Measurements from ENCODE around the gene B3GNT2.
A peak's percentile ranks its signal among the peaks of the same experiment; 100 is the strongest.

Gene B3GNT2

GRCh38 chr2:62209427-62209991 lies 13.6 kb downstream of the B3GNT2 start:
- Histone ChIP-seq H2AFZ (ENCODE audit: low read length) (no peak overlapping the region), H4K20me1 (ENCODE audit: insufficient read depth, low read length, poor library complexity, severe bottlenecking) (peaks cover 100% of the 10 kb centered on the region), H3K4me1 (ENCODE audit: insufficient read depth, low read length, poor library complexity, severe bottlenecking) (peaks cover 98% of the 10 kb centered on the region), H3K9me3 (ENCODE audit: insufficient read depth, low read depth, low read length) (no peaks in the 10 kb centered on the region), H3K36me3 (ENCODE audit: insufficient read depth, low read length) (peaks cover 96% of the 10 kb centered on the region), H3K9me2 (replicated peaks; ENCODE audit: low read depth, low read length) (no peaks in the 10 kb centered on the region), H3F3A (ENCODE audit: low read depth) (no peaks in the 10 kb centered on the region), H3K9ac (ENCODE audit: low read depth, low read length, poor library complexity, severe bottlenecking) (peak overlapping the region; percentile 95), H3K4me2 (ENCODE audit: low read depth, low read length, poor library complexity, severe bottlenecking) (peak overlapping the region; percentile 88), H3K4me3 (ENCODE audit: low read length, poor library complexity, severe bottlenecking) (peak overlapping the region; percentile 86), H3K79me2 (ENCODE audit: insufficient read depth, low read length) (peaks cover 100% of the 10 kb centered on the region), H3K27me3 (ENCODE audit: insufficient read depth, low read length, poor library complexity, severe bottlenecking) (no peaks in the 10 kb centered on the region)
- TF ChIP-seq CTCF (conservative IDR thresholded peaks at IDR 0.05; ENCODE audit: low read length) (no peak), EZH2phosphoT487 (IDR thresholded peaks at IDR 0.05; ENCODE audit: borderline replicate concordance) (no peak)

- 0 out of 2 replicates have a peak, but pooled peaks cover 4% of the 10 kb centered on the region for H3F3A ChIP-seq (ENCODE audit: low read depth)
- no peaks in the 10 kb centered on the region for H3K27me3 ChIP-seq (ENCODE audit: insufficient read depth, low read length, poor library complexity, severe bottlenecking)
- peak overlapping the region; percentile 38 for H3K4me3 ChIP-seq (ENCODE audit: low read length, poor library complexity, severe bottlenecking)
- no peaks in the 10 kb centered on the region for H3K9me3 ChIP-seq (ENCODE audit: insufficient read depth, low read depth, low read length)
- peaks cover 100% of the 10 kb centered on the region for H3K79me2 ChIP-seq (ENCODE audit: insufficient read depth, low read length)
- peaks cover 100% of the 10 kb centered on the region for H4K20me1 ChIP-seq (ENCODE audit: insufficient read depth, low read length, poor library complexity, severe bottlenecking)
- no peak overlapping the region for H2AFZ ChIP-seq (ENCODE audit: low read length)
- no peak overlapping the region for H3K9ac ChIP-seq (ENCODE audit: low read depth, low read length, poor library complexity, severe bottlenecking)
- no peaks in the 10 kb centered on the region for H3K9me2 ChIP-seq (replicated peaks; ENCODE audit: low read depth, low read length)
- peaks cover 88% of the 10 kb centered on the region for H3K36me3 ChIP-seq (ENCODE audit: insufficient read depth, low read length)
- peak overlapping the region; percentile 88 for H3K4me2 ChIP-seq (ENCODE audit: low read depth, low read length, poor library complexity, severe bottlenecking)
- TF ChIP-seq CTCF (conservative IDR thresholded peaks at IDR 0.05; ENCODE audit: low read length) (no peak), EZH2phosphoT487 (IDR thresholded peaks at IDR 0.05; ENCODE audit: borderline replicate concordance) (no peak)
- H3K4me1 ChIP-seq (ENCODE audit: insufficient read depth, low read length, poor library complexity, severe bottlenecking) = peaks cover 95% of the 10 kb centered on the region
Measured at GRCh38 chr2:62215306-62216064, 19.6 kb downstream of the B3GNT2 start.

- no peak overlapping the region for H2AFZ ChIP-seq (ENCODE audit: low read length)
- H3K9ac ChIP-seq (ENCODE audit: low read depth, low read length, poor library complexity, severe bottlenecking) = no peak overlapping the region
- peaks cover 96% of the 10 kb centered on the region for H3K4me1 ChIP-seq (ENCODE audit: insufficient read depth, low read length, poor library complexity, severe bottlenecking)
- H4K20me1 ChIP-seq (ENCODE audit: insufficient read depth, low read length, poor library complexity, severe bottlenecking) = peaks cover 100% of the 10 kb centered on the region
- H3K36me3 ChIP-seq (ENCODE audit: insufficient read depth, low read length) = peaks cover 91% of the 10 kb centered on the region
- TF ChIP-seq EZH2phosphoT487 (IDR thresholded peaks at IDR 0.05; ENCODE audit: borderline replicate concordance) (no peak), CTCF (conservative IDR thresholded peaks at IDR 0.05; ENCODE audit: low read length) (no peak)
- H3K9me3 ChIP-seq (ENCODE audit: insufficient read depth, low read depth, low read length) = no peaks in the 10 kb centered on the region
- no peaks in the 10 kb centered on the region for H3K27me3 ChIP-seq (ENCODE audit: insufficient read depth, low read length, poor library complexity, severe bottlenecking)
- H3K4me2 ChIP-seq (ENCODE audit: low read depth, low read length, poor library complexity, severe bottlenecking) = peak overlapping the region; percentile 88
- peak overlapping the region; percentile 38 for H3K4me3 ChIP-seq (ENCODE audit: low read length, poor library complexity, severe bottlenecking)
- H3F3A ChIP-seq (ENCODE audit: low read depth) = 0 out of 2 replicates have a peak, but pooled peaks cover 8% of the 10 kb centered on the region
- peaks cover 100% of the 10 kb centered on the region for H3K79me2 ChIP-seq (ENCODE audit: insufficient read depth, low read length)
- no peaks in the 10 kb centered on the region for H3K9me2 ChIP-seq (replicated peaks; ENCODE audit: low read depth, low read length)
Measured at GRCh38 chr2:62216113-62216512, 20.2 kb downstream of the B3GNT2 start.

Measured in Loucy (cell line).